Posterior vena cava (tissue), 2 donors: Measurements from ENCODE around the gene POLR2M. TPM values are rescaled to one million over a fixed set of nuclear protein-coding genes. Genes with fewer than 3 reads are reported as not detected.

ENCODE experiments used
- DNase-seq: peaks from one replicate; pipeline ENCODE4 v3.0.0-alpha.2; 2020; ENCODE audit warnings: low spot score
- intact Hi-C, 2 donors: fragments of 100-400 bp; cut with DNase I; formaldehyde crosslinking; loops; one replicate each; pipeline versions ENCODE4 v1.14.1 to v1.14.2; 2022 to 2023
- total RNA-seq, 2 donors: library from RNA; stranded (reverse); fragmentation: NEBNext Ultra II Directional; extraction: Animal tissue kit (Norgen Biotek cat#: 25700); gene quantifications; one replicate each; pipeline ENCODE4 v1.2.1, GENCODE V29; 2021
- donor health status: DM: yes; HTN: yes; CAD: no.
- donor health status: DM: yes; HTN: yes; CAD: no.

The POLR2M gene
- total RNA-seq, 2 donors from 2014 or later, result 65.2 to 76.0 TPM

DNA sequence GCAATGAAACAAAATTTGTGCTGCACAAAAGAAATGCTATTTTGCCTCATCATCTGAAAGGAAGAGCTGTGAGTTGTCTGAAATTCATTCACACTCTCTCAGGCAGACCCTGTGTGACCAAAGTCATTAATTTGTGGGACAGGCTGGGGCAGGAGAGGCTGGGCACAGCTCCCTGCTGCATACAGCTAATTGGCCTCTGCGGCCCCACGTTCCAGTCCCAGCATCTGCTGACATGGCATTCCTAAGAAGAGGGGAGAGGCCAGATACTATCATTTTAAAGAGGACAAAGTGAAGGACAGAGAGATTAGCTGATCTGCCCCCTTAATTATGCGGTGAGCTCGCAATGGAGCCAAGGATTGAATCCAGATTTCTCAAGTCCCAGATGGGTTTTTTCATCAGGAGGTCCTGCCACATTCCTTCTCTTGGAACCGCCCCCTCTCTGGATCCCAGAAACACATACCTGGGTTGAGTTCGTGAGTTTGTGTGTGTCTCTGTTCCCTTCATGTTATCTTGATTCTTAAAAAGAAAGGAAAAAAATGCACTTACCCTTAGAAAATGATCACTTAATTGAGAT is 25.1 kb downstream of the POLR2M start:
- intact Hi-C loops, result no loop called here
- DNase-seq, result no peak

DNA sequence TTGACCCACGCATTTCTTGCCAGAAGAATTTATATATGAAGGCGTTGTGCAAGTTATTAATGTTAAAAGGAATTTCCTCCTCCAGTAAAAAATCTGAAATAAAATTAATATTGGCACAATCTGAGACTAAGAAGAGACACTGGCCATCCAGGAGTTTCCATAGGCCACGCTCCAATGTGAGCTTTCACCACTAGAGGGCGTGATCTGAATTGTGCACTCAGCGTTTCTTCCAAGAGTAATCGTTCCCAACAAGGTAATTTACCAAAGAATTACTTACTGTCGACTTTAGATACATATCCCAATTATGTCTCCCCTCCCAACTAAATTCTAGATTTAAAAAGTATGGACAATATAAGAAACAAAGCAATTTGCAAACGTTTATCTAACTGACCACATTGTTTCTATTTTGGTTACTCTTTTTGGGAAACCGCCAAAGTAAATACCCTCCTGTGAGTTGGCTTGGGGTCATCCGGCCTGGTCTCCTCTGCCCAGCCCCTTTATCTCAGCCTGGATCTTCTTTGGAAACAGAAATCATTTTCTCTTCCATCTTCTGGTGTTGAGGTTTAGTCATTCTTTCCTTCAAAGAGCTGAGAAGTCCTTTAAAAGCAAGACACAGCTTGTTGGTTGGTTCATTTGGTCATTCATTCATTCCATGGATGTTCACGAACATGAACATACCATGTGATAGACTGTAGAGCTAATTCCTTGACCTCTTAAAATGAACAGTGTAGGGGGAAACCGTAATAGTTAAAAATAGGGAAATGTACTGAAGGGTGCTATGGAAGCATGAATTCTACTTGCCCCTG is 26.2 kb downstream of the POLR2M start:
- no peak for DNase-seq
- intact Hi-C loops, result no loop called here

DNA sequence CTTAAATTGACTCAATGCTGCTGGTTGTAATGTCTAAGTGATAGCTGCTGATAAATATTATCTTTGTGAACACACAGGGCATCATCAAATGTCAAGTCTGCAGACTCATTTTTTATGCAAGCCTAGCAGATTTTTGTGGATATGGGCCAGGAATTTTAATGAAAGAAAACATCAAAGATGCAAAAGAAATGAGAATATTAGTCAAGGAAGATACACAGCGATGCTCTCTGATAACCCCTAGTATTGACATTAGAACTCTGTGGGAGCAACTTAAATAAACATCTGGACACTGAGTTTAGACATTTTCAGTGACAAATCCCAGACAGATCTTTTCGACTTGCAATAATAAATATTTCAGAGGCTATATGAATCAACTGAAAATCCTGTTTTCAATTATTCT is 28.3 kb downstream of the POLR2M start:
- intact Hi-C loops, result no loop called here
- no peak for DNase-seq

DNA sequence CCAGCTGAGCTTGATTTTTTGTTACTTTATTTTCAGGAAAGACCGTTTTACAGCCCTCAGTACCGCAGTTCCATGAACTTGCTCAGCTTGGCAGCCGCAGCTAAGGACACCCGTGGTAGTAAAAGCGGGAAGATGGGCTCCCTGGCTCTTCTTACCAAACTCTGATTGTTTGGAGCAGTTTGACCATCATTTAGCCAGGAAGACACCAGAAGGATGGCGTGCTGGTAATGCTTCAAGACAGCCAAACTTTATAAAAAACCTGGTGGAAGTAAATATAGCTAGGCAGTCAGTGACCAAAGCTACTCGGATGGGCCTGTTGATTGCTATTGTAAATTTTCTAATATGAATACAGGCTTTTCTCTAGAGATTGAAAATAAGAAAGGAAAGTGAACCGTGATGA is 28.9 kb downstream of the POLR2M start:
- no peak for DNase-seq
- intact Hi-C loops, result no loop called here

DNA sequence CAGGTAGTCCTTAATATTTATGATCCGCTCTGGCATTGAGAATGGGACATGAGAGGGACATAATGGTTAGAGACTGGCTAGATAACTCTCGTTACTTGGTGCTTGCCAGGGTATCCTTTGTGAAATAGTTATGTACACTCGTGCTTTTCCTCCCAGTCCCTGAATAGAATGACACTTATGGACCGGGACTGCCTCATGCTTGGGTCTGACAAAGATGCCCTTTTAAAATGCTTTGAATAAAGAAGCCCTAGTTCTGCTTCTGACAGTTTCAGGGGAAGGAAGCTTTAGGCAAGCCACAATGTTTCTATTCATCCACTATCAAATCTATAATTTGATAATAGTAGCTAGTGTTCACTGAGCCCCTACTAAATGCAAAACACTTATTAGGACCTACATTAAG is 29.4 kb downstream of the POLR2M start:
- intact Hi-C loops, result no loop called here
- DNase-seq, result no peak

DNA sequence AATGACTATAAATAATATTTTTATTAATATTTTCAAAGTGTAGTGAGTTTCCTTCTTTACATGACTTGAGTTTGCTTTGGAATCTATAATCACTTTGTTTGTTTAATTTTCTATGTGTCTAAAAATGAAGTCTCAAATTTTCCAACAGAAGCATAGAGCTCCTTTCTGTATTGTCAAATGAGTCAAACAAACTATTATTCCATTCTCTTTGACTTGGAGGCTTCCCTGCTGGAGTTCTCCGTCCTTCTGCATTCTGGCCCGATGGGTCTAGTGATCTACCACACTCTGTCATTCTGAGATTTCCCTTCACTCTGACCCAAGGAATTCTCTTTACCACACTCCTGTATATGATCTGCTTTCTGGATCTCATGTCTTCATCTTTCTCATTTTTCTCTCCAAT is 30.1 kb downstream of the POLR2M start:
- DNase-seq, result no peak
- intact Hi-C loops, result no loop called here

DNA sequence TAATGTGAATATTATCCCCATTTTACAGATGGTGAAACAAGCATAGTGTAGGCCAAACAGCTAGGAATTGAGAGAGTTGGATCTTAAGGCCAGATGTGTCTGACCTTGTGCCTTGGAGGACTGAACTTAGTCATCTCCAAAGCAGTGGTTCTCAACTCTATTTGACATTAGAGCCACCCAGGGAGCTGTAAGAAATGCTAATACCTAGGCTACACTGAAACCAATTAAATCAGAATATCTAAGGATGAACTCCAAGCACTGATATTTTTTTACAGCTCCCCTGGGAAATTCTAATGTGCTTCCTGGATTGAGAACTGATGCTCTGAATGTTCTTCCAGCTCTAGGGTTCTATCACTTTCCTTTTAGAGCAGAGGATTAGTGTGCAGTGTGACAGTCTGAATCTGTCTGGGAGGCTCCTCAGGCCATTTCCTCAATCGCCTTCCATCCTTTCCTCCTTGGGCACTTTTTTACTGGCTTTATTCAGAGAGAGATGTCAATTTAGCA is 32.3 kb downstream of the POLR2M start:
- DNase-seq, result no peak
- intact Hi-C loops, result no loop called here

DNA sequence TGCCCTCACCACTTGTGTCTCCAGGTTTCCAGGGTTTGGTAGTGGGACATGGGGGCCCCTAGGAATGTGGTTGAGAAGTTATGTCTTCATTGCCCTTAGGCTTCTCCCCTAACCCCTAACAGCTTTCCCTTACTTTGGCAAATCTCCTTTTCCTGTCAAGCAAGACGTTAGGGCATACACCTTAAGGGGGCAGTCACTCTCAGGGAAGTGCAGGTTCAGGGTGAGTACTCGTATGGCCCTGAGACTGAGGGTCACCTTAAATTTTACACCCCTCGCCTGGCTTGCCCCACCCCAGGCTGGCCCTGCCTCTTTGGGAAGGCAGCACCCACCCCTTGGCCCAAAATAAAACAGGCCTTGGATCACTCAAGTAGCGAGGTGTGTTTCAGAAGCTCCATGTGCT is 33.5 kb downstream of the POLR2M start:
- intact Hi-C loops, result no loop called here
- no peak for DNase-seq

DNA sequence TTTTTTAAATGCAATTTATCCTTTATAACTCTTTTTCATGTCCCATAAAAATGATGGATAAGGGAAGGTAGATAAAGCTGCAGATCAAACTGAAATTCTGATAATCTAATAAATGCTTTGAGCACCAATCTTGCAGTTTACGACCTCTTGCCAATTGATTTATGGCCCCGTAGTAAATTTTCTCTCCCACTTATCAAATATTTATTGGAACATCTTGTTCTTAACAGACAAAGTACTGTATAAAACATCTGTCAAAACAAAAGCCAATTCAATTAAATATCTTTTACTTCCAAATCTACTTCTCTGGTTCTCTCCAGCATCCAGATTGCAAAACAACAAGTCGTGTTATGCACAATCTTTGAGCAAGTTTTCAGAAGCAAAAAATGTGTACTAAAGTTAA is 34.6 kb downstream of the POLR2M start:
- intact Hi-C loops, result no loop called here
- no peak for DNase-seq

DNA sequence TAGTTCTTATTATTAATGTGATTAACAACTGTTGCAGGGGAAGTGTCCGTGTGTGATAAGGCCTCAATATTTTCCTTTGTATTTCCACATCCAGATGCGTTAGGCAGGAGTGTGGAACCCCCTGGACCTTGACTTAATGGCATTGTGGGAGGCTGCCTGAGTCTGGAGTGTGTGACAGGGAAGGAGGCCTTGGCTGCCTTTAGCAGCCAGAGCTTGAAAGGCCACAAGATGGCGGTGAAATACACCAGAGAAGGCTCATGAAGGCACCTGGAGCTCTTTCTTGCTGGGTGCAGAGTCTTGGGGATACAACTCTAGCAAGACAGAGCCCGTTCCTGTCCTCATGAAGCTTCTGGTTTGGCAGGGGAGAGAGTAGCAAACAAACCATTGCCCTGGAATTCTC is 36.9 kb downstream of the POLR2M start:
- intact Hi-C loops, result no loop called here
- no peak for DNase-seq

DNA sequence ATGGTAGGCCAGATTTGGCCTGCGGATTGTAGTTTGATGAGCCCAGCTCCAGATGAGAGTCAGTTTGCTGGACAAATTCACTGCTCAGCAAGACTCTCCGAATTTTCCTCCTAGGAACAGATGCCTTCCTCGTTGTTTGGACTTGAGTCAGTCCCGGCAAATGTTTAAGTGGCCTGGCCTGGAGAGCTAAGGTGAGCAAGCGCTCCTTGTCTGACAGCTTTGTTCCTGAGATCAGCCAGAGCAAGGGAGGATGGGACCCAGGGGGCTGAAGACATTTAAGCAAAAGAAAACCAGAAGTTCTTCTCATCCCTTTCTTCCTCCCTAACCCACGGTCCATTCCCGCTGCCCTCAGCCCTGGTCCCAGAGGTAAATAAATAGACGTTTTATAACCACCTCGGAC is 40.3 kb downstream of the POLR2M start:
- DNase-seq, result no peak
- intact Hi-C loops, result no loop called here

DNA sequence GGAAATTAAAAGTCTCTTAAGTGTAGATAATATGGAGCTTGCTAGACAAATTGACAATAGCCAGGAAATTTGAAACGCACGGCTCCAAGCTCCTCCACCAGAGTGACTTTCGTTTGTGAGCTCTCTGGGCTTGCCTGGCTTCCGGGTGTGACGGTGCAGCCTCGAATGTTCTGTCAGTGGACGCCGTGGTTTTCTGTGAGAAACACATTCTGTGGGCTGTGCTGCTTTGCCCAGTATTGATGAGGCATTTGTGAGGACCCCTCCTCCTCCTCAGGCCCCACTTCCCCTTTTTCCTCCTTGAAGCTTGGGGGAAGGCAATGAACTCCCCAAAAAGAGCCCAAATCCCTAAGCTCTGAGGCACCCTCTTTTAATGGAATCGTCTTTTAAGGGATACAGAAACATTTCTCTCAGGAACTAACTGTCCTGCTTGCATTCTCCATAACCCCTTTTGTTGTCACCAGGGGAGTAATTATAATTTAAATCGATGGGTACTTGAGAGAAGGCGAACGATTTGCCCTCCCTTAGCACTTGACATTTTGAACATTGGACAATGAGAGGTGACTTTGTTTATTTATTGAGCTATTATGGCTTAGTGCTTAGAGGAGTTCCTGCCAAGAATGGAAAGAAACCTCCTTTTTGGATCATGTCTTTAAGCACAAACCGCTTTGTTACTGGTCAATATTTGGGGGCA is 40.8 kb downstream of the POLR2M start:
- intact Hi-C loops, result no loop called here
- DNase-seq, result no peak

DNA sequence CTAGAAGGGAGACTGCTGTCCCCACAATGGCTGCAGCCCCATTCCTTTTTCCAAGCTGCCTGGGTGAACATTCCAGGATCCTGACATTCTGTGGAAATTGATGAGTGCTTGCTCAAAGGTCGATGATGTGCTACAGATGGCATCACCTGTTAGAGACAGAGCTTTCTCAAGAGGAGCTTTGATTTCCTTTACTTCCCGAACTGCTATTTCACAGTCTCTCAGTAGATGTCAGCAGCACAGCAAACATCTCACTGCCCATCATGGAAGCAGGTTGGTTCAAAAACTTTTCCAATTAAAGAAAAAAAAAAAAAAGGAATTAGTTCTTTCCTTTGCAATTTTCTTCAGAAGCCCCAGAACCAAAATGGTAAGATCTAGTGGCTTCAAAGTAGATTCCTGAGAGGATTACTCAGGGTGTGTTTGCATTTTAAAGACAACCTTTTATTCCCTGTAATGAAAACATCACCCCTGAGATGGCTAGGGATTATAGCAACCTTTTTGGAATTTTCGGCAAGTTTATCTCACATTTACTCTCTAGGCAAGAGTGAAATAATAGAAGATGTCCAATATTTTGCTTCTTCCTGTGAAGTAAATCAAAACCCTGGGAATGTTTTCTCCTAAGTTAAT is 44.8 kb downstream of the POLR2M start:
- intact Hi-C loops, result loop anchor here in 1 of 2 donors (10.0 kb wide), 1 partner anchor 104 kb away; no protein-coding TSS in a partner anchor
- DNase-seq, result no peak

DNA sequence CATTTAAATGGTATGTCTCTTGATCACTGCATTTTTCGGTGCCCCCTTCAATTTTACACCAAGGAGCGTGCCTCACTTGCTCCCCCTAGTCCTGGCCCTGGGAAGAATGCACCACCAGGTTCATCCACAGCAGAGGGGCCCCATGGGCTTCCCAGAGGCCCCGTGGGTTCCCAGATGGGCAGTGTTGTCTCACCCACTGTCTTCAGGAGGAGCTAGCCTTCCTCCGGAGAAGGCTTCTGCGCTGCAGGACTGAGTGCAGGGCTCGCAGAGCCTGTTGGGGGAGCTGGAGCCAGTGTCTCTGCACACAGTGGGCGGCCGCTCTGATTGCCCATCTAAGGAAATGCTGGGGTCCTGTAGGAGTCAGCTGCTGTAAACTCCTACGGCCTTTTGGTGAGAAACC is 45.9 kb downstream of the POLR2M start:
- DNase-seq, result no peak
- intact Hi-C loops, result loop anchor here in 1 of 2 donors (10.0 kb wide), 1 partner anchor 102 kb away; no protein-coding TSS in a partner anchor

DNA sequence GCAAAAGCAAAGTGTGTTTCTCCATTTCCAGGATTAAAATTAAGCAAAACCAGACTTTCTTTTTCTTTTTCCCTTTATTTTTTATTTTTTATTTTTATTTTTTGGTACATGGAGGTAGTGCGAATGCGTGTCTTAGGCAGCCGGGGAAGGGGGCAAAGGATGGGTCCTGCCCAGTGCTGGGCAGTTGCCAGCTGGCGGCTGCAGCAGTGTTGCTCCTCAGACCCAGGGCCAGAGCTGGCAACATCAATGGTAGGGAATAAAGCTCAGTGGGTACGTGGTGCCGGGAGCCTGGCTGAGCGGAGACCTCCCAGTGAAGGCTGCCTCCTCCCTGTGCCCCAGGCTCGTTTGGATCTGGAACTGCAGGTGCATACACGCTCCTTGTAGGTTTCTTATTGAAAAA is 46.3 kb downstream of the POLR2M start:
- DNase-seq, result no peak
- intact Hi-C loops, result loop anchor here in 1 of 2 donors (10.0 kb wide), 1 partner anchor 102 kb away; no protein-coding TSS in a partner anchor

DNA sequence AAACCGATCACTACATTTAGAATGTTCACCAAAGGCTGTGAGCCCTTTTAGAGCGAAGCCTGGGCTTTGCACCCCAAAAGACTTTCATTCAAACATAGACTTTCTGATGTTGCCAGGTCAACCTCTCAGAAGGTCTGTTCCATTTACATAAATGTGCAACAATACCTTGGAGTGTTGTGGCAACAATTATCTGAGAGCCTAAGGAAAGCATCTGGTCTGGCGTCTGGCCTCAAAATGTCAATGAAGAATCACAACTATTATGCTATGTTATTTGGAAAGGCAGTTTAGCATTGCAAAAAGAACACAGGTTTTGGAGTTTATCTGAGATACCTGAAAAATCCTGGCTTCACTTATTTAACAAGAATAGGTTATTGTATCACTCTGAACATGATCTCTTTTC is 50.0 kb downstream of the POLR2M start:
- no peak for DNase-seq
- intact Hi-C loops, result loop anchor here in 1 of 2 donors (10.0 kb wide), 1 partner anchor 98 kb away; no protein-coding TSS in a partner anchor

DNA sequence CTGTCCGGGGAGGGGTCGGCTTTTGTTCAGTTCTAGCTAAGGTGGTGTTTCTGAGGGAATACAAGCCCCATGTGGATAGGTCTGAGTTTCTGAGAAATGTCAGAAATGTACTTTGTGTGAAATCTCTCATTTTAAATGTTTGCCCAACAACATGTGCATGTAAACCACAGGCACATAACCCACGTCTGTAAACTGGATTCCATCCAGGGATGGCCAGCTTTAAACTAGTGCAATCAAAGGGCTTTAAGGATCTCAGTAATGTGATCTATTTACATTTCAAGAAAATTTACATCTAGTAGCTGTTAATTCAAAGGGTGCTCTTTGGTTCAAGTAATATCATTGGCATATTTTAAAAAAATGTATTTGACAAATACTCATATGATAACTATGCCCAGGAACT is 52.0 kb downstream of the POLR2M start:
- intact Hi-C loops, result loop anchor here in 1 of 2 donors (10.0 kb wide), 1 partner anchor 96 kb away; no protein-coding TSS in a partner anchor
- no peak for DNase-seq

DNA sequence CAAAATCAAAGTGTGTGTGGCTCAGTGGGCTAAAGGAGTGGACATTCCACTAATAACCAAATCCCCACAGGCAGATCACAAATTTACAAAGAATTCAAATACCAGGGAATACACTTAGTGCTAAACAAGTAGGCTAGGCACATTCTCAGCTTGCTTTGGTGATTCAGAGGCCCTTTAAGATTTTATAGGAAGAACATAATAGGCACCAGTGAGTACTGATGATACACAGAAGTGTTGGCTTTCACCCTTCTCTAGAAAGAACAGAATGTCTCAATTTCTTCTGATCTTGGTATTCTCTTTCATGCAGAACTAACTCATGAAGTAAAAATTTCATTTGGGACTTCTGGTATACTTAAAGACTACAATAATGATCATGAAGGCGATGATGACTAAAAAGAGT is 55.0 kb downstream of the POLR2M start:
- DNase-seq, result no peak
- intact Hi-C loops, result no loop called here

DNA sequence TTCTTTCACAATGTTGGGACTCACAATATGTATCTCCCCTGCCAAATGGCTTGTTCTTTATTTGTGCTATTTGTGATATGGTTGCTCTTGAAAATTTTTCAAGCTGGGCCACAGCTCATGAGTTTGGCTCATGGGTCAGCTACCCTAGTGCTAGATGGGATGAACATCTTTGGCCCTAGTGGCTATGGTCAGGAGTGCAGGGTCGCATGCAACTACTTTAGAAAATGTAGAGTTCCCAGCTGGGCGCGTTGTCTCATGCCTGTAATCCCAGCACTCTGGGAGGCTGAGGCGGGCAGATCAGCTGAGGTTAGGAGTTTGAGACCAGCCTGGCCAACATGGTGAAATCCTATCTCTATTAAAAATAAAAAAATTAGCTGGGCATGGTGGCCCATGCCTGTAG is 55.8 kb downstream of the POLR2M start:
- intact Hi-C loops, result no loop called here
- DNase-seq, result no peak
